Neural cell (in vitro differentiated cells): Measurements from ENCODE around the gene WWTR1. TPM values are rescaled to one million over a fixed set of nuclear protein-coding genes. Genes with fewer than 3 reads are reported as not detected.

Source experiments
- H2AFZ ChIP-seq: fragments of 200-600, 300-800 bp; sonication (generic), shearing (Covaris generic); 2 replicates; pipeline ENCODE4 v1.6.0; 2014; ENCODE audit warnings: low read depth, mild to moderate bottlenecking, antibody characterized with exemption, low read length, moderate library complexity
- H3F3A ChIP-seq: fragments of 200-600 bp; shearing (Covaris generic); 2 replicates; pipeline ENCODE4 v1.6.1; 2016; ENCODE audit warnings: mild to moderate bottlenecking, moderate library complexity, mixed read lengths, antibody characterized with exemption, low read length; ENCODE audit not compliant: insufficient read depth, poor library complexity, severe bottlenecking
- H3K27ac ChIP-seq: fragments of 200-600, 300-800 bp; sonication (generic), shearing (Covaris generic); 2 replicates; pipeline ENCODE4 v1.5.1; 2014; ENCODE audit warnings: mild to moderate bottlenecking, low read length, moderate library complexity
- H3K27me3 ChIP-seq: fragments of 300-800, 200-600 bp; sonication (generic), shearing (Covaris generic); 2 replicates; pipeline ENCODE4 v1.6.0; 2014; ENCODE audit warnings: mild to moderate bottlenecking, low read depth, low read length, moderate library complexity; ENCODE audit not compliant: insufficient read depth
- H3K36me3 ChIP-seq: fragments of 300-800, 200-600 bp; sonication (generic), shearing (Covaris generic); 2 replicates; pipeline ENCODE4 v1.5.1; 2014; ENCODE audit warnings: mild to moderate bottlenecking, antibody characterized with exemption, low read length, moderate library complexity; ENCODE audit not compliant: insufficient read depth
- H3K4me2 ChIP-seq: fragments of 300-800, 200-600 bp; sonication (generic), shearing (Covaris generic); 2 replicates; pipeline ENCODE4 v1.6.0; 2014; ENCODE audit warnings: mild to moderate bottlenecking, low read length
- H3K4me3 ChIP-seq: fragments of 300-800, 200-600 bp; sonication (generic), shearing (Covaris generic); 2 replicates; pipeline ENCODE4 v1.5.1; 2014; ENCODE audit warnings: mild to moderate bottlenecking, low read length, moderate library complexity
- H3K79me2 ChIP-seq: fragments of 200-600 bp; shearing (Covaris generic); replicated peaks from 2 replicates; pipeline ENCODE4 v1.6.0; 2014; ENCODE audit warnings: mild to moderate bottlenecking, low read length, moderate library complexity; ENCODE audit not compliant: insufficient read depth
- H3K9ac ChIP-seq: fragments of 300-800, 200-600 bp; sonication (generic), shearing (Covaris generic); 2 replicates; pipeline ENCODE4 v1.6.1; 2016; ENCODE audit warnings: mild to moderate bottlenecking, low read length, mixed read lengths
- H3K9me2 ChIP-seq: fragments of 200-600 bp; shearing (Covaris generic); 2 replicates; pipeline ENCODE4 v1.6.1; 2016; ENCODE audit warnings: mild to moderate bottlenecking, low read length, mixed read lengths; ENCODE audit not compliant: insufficient read depth
- H3K9me3 ChIP-seq: fragments of 200-600, 300-800 bp; sonication (generic), shearing (Covaris generic); 2 replicates; pipeline ENCODE4 v1.6.1; 2016; ENCODE audit warnings: mild to moderate bottlenecking, mixed run types, low read length, moderate library complexity, mixed read lengths
- H4K20me1 ChIP-seq: fragments of 200-600 bp; shearing (Covaris generic); 2 replicates; pipeline ENCODE4 v1.6.1; 2016; ENCODE audit warnings: mild to moderate bottlenecking, mixed run types; ENCODE audit not compliant: insufficient read depth
- CTCF ChIP-seq: fragments of 450-650 bp; IDR thresholded peaks from 2 replicates; pipeline ENCODE4 v1.5.1; 2014; ENCODE audit warnings: antibody characterized with exemption, mild to moderate bottlenecking, moderate library complexity; ENCODE audit not compliant: poor library complexity, severe bottlenecking
- EP300 ChIP-seq: fragments of 450-650 bp; conservative IDR thresholded peaks from 2 replicates; pipeline ENCODE4 v1.6.1; 2014; ENCODE audit warnings: antibody characterized with exemption, mild to moderate bottlenecking, moderate library complexity; ENCODE audit not compliant: poor library complexity, severe bottlenecking
- EZH2 ChIP-seq: fragments of 200-600, 300-800 bp; shearing (Covaris generic), sonication (generic); IDR thresholded peaks from 2 replicates; pipeline ENCODE4 v1.6.1; 2014; ENCODE audit warnings: antibody characterized with exemption, low read length, borderline replicate concordance, mild to moderate bottlenecking; ENCODE audit not compliant: insufficient read depth, poor library complexity, severe bottlenecking
- MXI1 ChIP-seq: fragments of 450-650 bp; conservative IDR thresholded peaks from 2 replicates; pipeline ENCODE4 v1.6.1; 2014; ENCODE audit warnings: antibody characterized with exemption, mild to moderate bottlenecking; ENCODE audit not compliant: poor library complexity, severe bottlenecking
- POLR2AphosphoS5 ChIP-seq: IDR thresholded peaks from 2 replicates; pipeline ENCODE4 v1.6.1; 2012
- RAD21 ChIP-seq: fragments of 450-650 bp; conservative IDR thresholded peaks from 2 replicates; pipeline ENCODE4 v1.6.1; 2014; ENCODE audit warnings: antibody characterized with exemption, mild to moderate bottlenecking, moderate library complexity
- SMC3 ChIP-seq: fragments of 450-650 bp; conservative IDR thresholded peaks from 2 replicates; pipeline ENCODE4 v1.6.1; 2014; ENCODE audit warnings: antibody characterized with exemption, mild to moderate bottlenecking, moderate library complexity; ENCODE audit not compliant: poor library complexity
- TAF1 ChIP-seq: IDR thresholded peaks from 2 replicates; pipeline ENCODE4 v1.6.1; 2012; ENCODE audit warnings: low read depth
- polyA plus RNA-seq: library from polyadenylated mRNA; depleted of rRNA; stranded (reverse); fragments of >200 nt; gene quantifications from 2 replicates; pipeline ENCODE4 v1.2.3, GENCODE V29; 2014
- TF ChIP-seq, protein P1 (sequence below): IDR thresholded peaks from 2 replicates; pipeline ENCODE4 v1.6.1; 2012; ENCODE audit warnings: borderline replicate concordance

The WWTR1 gene
- polyA plus RNA-seq, 1 donor from 2014 or later = 0.97 TPM

GRCh38 chr3:149472030-149472797 lies 185.6 kb downstream of the WWTR1 start:
- H3K27me3 ChIP-seq = no peaks in the 10 kb centered on the region
- H3K9ac ChIP-seq = no peak overlapping the region
- no peaks in the 10 kb centered on the region for H3F3A ChIP-seq
- H3K9me3 ChIP-seq = no peaks in the 10 kb centered on the region
- no peak overlapping the region for H3K27ac ChIP-seq
- no peaks in the 10 kb centered on the region for H3K79me2 ChIP-seq
- H3K4me3 ChIP-seq = no peak overlapping the region
- H2AFZ ChIP-seq = no peak overlapping the region
- no peak overlapping the region for H3K4me2 ChIP-seq
- H4K20me1 ChIP-seq = no peaks in the 10 kb centered on the region
- TF ChIP-seq POLR2AphosphoS5 (peak; percentile 44), MXI1 (no peak)
- no peaks in the 10 kb centered on the region for H3K9me2 ChIP-seq
- H3K36me3 ChIP-seq = no peaks in the 10 kb centered on the region

GRCh38 chr3:149470381-149470780 lies 187.4 kb downstream of the WWTR1 start:
- H3K27ac ChIP-seq = no peak overlapping the region
- no peaks in the 10 kb centered on the region for H3K27me3 ChIP-seq
- H3F3A ChIP-seq = no peaks in the 10 kb centered on the region
- no peaks in the 10 kb centered on the region for H3K36me3 ChIP-seq
- no peaks in the 10 kb centered on the region for H3K9me2 ChIP-seq
- no peak overlapping the region for H3K9ac ChIP-seq
- no peak overlapping the region for H2AFZ ChIP-seq
- no peak overlapping the region for H3K4me2 ChIP-seq
- no peak overlapping the region for H3K4me3 ChIP-seq
- H3K9me3 ChIP-seq = no peaks in the 10 kb centered on the region
- no peaks in the 10 kb centered on the region for H3K79me2 ChIP-seq
- TF ChIP-seq SMC3 = no peak
- no peak for TF ChIP-seq EP300
- no peak for TF ChIP-seq MXI1
- no peak for TF ChIP-seq TAF1
- TF ChIP-seq, protein P1, sequence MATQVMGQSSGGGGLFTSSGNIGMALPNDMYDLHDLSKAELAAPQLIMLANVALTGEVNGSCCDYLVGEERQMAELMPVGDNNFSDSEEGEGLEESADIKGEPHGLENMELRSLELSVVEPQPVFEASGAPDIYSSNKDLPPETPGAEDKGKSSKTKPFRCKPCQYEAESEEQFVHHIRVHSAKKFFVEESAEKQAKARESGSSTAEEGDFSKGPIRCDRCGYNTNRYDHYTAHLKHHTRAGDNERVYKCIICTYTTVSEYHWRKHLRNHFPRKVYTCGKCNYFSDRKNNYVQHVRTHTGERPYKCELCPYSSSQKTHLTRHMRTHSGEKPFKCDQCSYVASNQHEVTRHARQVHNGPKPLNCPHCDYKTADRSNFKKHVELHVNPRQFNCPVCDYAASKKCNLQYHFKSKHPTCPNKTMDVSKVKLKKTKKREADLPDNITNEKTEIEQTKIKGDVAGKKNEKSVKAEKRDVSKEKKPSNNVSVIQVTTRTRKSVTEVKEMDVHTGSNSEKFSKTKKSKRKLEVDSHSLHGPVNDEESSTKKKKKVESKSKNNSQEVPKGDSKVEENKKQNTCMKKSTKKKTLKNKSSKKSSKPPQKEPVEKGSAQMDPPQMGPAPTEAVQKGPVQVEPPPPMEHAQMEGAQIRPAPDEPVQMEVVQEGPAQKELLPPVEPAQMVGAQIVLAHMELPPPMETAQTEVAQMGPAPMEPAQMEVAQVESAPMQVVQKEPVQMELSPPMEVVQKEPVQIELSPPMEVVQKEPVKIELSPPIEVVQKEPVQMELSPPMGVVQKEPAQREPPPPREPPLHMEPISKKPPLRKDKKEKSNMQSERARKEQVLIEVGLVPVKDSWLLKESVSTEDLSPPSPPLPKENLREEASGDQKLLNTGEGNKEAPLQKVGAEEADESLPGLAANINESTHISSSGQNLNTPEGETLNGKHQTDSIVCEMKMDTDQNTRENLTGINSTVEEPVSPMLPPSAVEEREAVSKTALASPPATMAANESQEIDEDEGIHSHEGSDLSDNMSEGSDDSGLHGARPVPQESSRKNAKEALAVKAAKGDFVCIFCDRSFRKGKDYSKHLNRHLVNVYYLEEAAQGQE = no peak
- no peak for TF ChIP-seq CTCF
- no peak for TF ChIP-seq EZH2
- no peak for TF ChIP-seq RAD21
- no peak for TF ChIP-seq POLR2AphosphoS5
- no peaks in the 10 kb centered on the region for H4K20me1 ChIP-seq
